Fibroblast of skin of left quadriceps (primary cell): ENCODE measurements around the gene CLMN.
A peak's percentile ranks its signal among the peaks of the same experiment; 100 is the strongest.

Experiments
- DNase-seq, 2 experiments: peaks; one replicate each; pipeline ENCODE4 v3.0.0-alpha.2; 2013; ENCODE audit warnings: low read depth in 2 of 2

Gene CLMN

GRCh38 chr14:95302667-95303506, 16.8 kb downstream of the CLMN start:
- DNase-seq, result no peak

- no peak for DNase-seq
These were observed 18.1 kb downstream of the CLMN start for GRCh38 chr14:95301527-95302187.

- DNase-seq, result no peak
These were observed 18.8 kb downstream of the CLMN start for GRCh38 chr14:95300697-95301526.

- no peak for DNase-seq
These were observed 19.6 kb downstream of the CLMN start for GRCh38 chr14:95300002-95300696.

GRCh38 chr14:95299271-95299670, 20.4 kb downstream of the CLMN start:
- DNase-seq, result no peak

GRCh38 chr14:95297832-95298231, 21.9 kb downstream of the CLMN start:
- DNase-seq, result no peak

- no peak for DNase-seq
These were observed 22.7 kb downstream of the CLMN start for GRCh38 chr14:95296966-95297365.

- DNase-seq, result no peak
These were observed 23.9 kb downstream of the CLMN start for GRCh38 chr14:95295600-95296376.

- DNase-seq, result no peak
These were observed 24.7 kb downstream of the CLMN start for GRCh38 chr14:95294834-95295599.

- DNase-seq, result no peak
These were observed 25.4 kb downstream of the CLMN start for GRCh38 chr14:95294320-95294719.

- no peak for DNase-seq
These were observed 26.3 kb downstream of the CLMN start for GRCh38 chr14:95293449-95293848.

- DNase-seq, result no peak
These were observed 26.9 kb downstream of the CLMN start for GRCh38 chr14:95292660-95293425.

- peak; percentile 17 to 22 for DNase-seq
These were observed 27.7 kb downstream of the CLMN start for GRCh38 chr14:95291859-95292542.

- no peak for DNase-seq
These were observed 28.8 kb downstream of the CLMN start for GRCh38 chr14:95290871-95291431.

- DNase-seq, result no peak
These were observed 29.7 kb downstream of the CLMN start for GRCh38 chr14:95290021-95290420.

- DNase-seq, result no peak
These were observed 30.2 kb downstream of the CLMN start for GRCh38 chr14:95289323-95290010.

GRCh38 chr14:95288672-95289322, 30.9 kb downstream of the CLMN start:
- no peak for DNase-seq
